GM18499 (cell line): ENCODE results near the gene PTPRZ1.

Experiments used
- ATAC-seq: cut with Tn5 transposase; IDR thresholded peaks from one replicate; pipeline ENCODE4 v1.9.1; 2021; ENCODE audit warnings: moderate number of reproducible peaks; ENCODE audit not compliant: insufficient read depth, unreplicated experiment

PTPRZ1 gene

DNA sequence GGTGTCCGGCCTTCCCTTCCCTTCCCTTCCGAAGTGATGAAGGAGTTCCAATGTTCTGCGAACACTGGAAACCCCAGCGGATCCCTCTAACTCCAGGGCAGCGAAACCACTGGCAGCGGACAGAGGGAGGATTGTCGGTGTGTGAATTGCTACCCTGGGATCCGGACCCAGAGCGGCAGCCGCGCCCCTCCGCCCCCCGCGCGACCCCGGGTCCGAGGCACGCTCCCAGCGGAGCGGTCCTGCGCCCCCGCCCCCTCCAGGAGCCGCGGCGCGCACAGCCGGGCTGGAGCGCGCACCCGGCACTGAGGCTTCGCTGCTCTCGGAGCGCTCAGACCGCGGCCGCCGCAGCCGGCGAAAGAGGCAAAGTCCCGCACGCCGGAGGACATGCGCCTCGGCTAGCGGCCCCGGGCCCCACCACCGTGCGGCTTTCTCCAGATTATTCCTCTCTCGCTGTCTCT is at the start of gene PTPRZ1:
TSS of gene PTPRZ1 (plus strand) at position 331 of the 458 bp plus-strand sequence. CDS start 339 bp downstream, outside the sequence.
- no peak for ATAC-seq

- ATAC-seq, result no peak
These were observed 48.7 kb upstream of the PTPRZ1 start for GRCh38 chr7:121824276-121824675.

DNA sequence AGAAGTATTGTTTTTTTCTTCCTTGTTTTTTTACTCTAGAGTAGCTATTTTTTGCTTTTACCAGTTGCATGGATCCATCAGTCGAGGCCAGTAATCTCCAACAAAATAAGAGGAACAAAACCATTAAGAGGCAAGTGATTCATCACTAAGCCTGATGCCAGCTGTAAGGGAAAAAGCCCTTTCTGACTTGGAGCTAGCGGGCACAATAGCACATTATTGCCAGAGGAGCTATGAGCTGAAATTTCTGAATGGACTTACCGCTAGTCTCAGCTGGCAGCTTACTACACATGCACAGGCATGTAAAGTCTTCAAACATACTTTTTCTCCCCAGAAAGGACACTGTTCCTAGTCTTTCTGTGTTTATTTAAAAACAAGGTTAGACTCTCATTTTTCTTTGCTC is 41.6 kb upstream of the PTPRZ1 start:
- ATAC-seq, result no peak

GRCh38 chr7:121831801-121832200 is 41.2 kb upstream of the PTPRZ1 start:
- no peak for ATAC-seq

DNA sequence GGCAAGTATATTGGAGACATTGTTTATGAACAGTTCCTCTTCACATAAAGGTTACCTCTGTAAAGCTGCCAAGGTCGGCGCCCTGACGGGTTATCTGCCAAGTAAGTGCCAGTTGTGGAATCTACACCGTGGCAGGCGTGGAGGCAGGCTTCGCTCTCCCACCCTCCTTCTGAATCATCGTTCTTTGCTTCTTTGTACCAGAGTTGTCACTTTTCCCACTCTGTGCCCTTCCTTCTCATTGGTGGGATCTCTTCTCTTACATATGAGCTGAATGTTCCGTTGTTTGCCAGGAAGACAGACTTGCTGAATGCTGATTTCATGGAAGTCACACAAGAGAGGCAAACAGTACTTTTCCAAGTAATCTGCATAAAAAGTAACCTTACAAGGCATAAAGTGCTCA is 40.6 kb upstream of the PTPRZ1 start:
- ATAC-seq, result no peak

- ATAC-seq, result no peak
These were observed 39.0 kb upstream of the PTPRZ1 start for GRCh38 chr7:121833991-121834390.

- no peak for ATAC-seq
These were observed 35.5 kb upstream of the PTPRZ1 start for GRCh38 chr7:121837462-121837861.

- no peak for ATAC-seq
These were observed 25.9 kb upstream of the PTPRZ1 start for GRCh38 chr7:121847041-121847440.

DNA sequence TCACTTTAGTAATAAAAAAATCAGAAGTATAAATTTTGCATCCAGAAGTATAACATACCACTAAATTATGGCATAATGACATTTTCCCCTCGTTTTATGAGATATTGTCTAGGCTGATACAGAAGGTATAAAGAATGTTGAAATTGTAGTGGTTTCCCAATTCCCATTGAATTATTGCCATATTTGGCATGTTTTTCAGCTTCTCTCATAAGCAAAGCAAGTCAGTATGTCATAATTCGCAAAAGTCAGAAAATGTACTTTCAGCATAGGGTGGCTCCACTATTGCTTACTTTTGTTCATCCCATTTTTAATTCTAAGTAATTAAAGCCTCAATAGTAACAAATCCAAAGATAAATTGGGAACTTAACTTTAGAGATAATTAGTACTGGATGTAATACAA is 19.7 kb upstream of the PTPRZ1 start:
- no peak for ATAC-seq

- no peak for ATAC-seq
These were observed 12.0 kb upstream of the PTPRZ1 start for GRCh38 chr7:121860953-121861352.

- no peak for ATAC-seq
These were observed 10.4 kb upstream of the PTPRZ1 start for GRCh38 chr7:121862591-121862990.

- no peak for ATAC-seq
These were observed 1.8 kb upstream of the PTPRZ1 start for GRCh38 chr7:121871188-121871587.

- no peak for ATAC-seq
These were observed 581 bp downstream of the PTPRZ1 start for GRCh38 chr7:121873289-121874194.

- no peak for ATAC-seq
These were observed 1.3 kb downstream of the PTPRZ1 start for GRCh38 chr7:121874298-121874697.

DNA sequence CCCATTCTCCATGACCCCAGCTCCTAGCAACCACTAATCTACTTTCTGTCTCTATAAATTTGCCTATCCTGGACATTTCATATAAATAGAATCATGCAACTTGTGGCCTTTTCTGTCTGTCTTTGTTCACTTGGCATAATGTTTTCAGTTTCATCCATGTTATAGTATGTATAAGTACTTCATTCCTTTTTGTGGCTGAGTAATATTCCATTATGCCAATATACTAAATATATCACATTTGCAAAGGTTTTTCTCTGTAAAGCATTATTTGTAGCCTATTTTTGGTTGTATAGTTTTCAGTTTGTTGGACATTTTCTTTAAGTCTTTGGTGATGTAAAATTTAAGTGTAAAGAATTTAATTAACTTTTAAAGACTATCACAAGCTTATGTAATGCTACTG is 2.2 kb downstream of the PTPRZ1 start:
- no peak for ATAC-seq

GRCh38 chr7:121876656-121877500 is 3.9 kb downstream of the PTPRZ1 start:
- no peak for ATAC-seq

DNA sequence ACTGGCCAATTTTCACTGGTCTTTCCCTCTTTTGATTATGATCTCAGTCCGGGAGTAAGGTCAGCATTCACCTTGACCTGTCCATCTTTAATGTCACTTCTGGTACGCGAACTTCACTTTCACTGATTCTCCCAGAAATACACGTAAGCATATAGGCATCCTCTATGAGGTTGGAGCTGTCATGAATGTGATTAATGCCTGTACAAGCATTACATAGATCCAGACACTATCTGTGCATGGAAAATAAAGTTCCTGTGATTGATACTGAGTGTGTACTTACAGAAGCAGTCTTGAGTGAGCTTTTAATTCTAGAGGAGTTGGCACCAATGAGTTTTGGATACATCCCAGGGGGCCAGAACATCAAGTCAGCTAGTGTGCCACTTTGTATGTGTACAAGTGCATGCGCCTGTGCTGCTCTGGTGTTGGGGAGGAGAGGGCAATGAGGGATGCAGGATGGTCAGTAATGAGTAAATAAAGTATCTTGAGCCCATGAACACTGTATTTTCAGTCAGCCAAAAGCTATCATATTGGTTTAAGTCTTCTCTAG is 6.0 kb downstream of the PTPRZ1 start:
- ATAC-seq, result no peak

DNA sequence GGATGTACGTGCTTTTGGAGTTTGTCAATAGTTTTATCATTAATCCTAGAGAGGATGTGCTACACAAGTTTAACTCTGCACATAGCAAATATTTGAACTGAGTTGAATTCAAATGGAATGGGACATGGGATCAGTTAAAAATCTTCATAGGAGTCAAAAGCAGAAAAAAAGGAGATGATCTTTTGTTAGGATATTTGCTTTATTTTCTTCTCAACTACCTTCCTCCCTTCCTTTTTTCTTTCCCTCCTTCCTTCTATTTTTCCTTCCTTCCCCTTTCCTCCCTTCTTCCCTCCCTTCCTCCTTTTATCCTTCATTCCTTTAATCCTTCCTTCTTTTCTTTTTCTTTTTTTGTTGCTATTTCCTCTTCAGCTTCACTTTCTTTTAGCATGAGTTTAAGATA is 6.6 kb downstream of the PTPRZ1 start:
- ATAC-seq, result no peak

- no peak for ATAC-seq
These were observed 9.8 kb downstream of the PTPRZ1 start for GRCh38 chr7:121882731-121883130.

- no peak for ATAC-seq
These were observed 12.4 kb downstream of the PTPRZ1 start for GRCh38 chr7:121885166-121885920.
